ENCODE results near the gene AMHR2. TPM values are rescaled to one million over a fixed set of nuclear protein-coding genes. Genes with fewer than 3 reads are reported as not detected.
"Not testable (repeated sequence)": the region's sequence is repeated elsewhere in the genome, so short reads cannot be mapped to it uniquely, and the experiment has no call there.

The AMHR2 gene
- total RNA-seq (not detected in 2 replicates), polyA plus RNA-seq (not detected in 2 replicates), polyA minus RNA-seq (0.29 TPM in 1 of 2 replicates, not detected in the other)
- total RNA-seq (2013): 0.07 TPM

GRCh38 chr12:53423597-53423996, at the start of gene AMHR2:
Gene AMHR2, plus strand, starts transcription at chr12:53423855. Its CDS starts 80 bp downstream, at chr12:53423935.
- CTCF ChIA-PET: interaction anchor here (3.7 to 9.5 kb wide), 3 partner anchors 73 to 99 kb away, joined by 41 to 384 read pairs (median 64); partner anchors contain the start of gene NPFF
- Histone ChIP-seq H3K79me2 (ENCODE audit: control insufficient read depth, insufficient read depth, low read length) (no peaks in the 10 kb centered on the region), H3K4me1 (ENCODE audit: control insufficient read depth in 2 of 2, insufficient read depth in 2 of 2, low read length in 2 of 2) (peaks cover 7 to 13% of the 10 kb centered on the region in 2 donors), H3K9ac (ENCODE audit: low read length) (no peak within 1 kb of the TSS), H3K27ac (ENCODE audit: low read length in 2 of 2) (no peak within 1 kb of the TSS), H2AFZ (ENCODE audit: insufficient read depth, low read depth, low read length, poor library complexity, severe bottlenecking) (no peak within 1 kb of the TSS), H3K9me3 (ENCODE audit: control extremely low read depth in 1 of 3, control insufficient read depth in 2 of 3, insufficient read depth in 1 of 3, low read length in 2 of 3) (no peaks in the 10 kb centered on the region), H3K4me3 (ENCODE audit: control extremely low read depth in 1 of 5, extremely low read depth in 1 of 5, insufficient read depth in 1 of 5, low read depth in 2 of 5, low read length in 4 of 5) (no peak within 1 kb of the TSS), H4K20me1 (ENCODE audit: control insufficient read depth, insufficient read depth, low read length, poor library complexity, severe bottlenecking) (no peaks in the 10 kb centered on the region), H3K27me3 (replicated peaks in 1 of 4; ENCODE audit: control extremely low read depth in 1 of 4, control insufficient read depth in 3 of 4, insufficient read depth in 4 of 4, low read length in 3 of 4) (no peaks in the 10 kb centered on the region), H3K36me3 (replicated peaks in 1 of 2; ENCODE audit: control extremely low read depth in 1 of 2, control insufficient read depth in 1 of 2, extremely low read depth in 1 of 2, insufficient read depth in 2 of 2, low read length in 1 of 2) (no peaks in the 10 kb centered on the region), H3K4me2 (replicated peaks; ENCODE audit: low read depth, low read length, poor library complexity, severe bottlenecking) (no peak within 1 kb of the TSS)
- Mint-ChIP-seq H3K27ac (no peak within 1 kb of the TSS), H3K4me3 (no peak within 1 kb of the TSS), H3K9me3 (ENCODE audit: insufficient read depth) (no peaks in the 10 kb centered on the region), H3K27me3 (no peaks in the 10 kb centered on the region), H3K4me1 (peaks cover 19% of the 10 kb centered on the region)
- TF ChIP-seq EZH2 (IDR thresholded peaks at IDR 0.05; ENCODE audit: borderline replicate concordance, insufficient read depth, low read depth, low read length, poor library complexity, severe bottlenecking) (no peak), CTCF (IDR thresholded peaks at IDR 0.05) (no peak)
- POLR2A ChIA-PET: no interaction called here
- DNase-seq: no peak
- ATAC-seq (ENCODE audit: low read depth): no peak
- intact Hi-C loops (cut with micrococcal nuclease): no loop called here
- no CpG with 5 or more reads among the region's 1 CpG for WGBS (ENCODE audit: insufficient coverage)

- H3K9ac ChIP-seq (ENCODE audit: low read length); H3K4me3 Mint-ChIP-seq; H3K36me3 ChIP-seq (replicated peaks in 1 of 2; ENCODE audit: control extremely low read depth in 1 of 2, control insufficient read depth in 1 of 2, extremely low read depth in 1 of 2, insufficient read depth in 2 of 2, low read length in 1 of 2); H3K4me3 ChIP-seq (ENCODE audit: control extremely low read depth in 1 of 5, extremely low read depth in 1 of 5, insufficient read depth in 1 of 5, low read depth in 2 of 5, low read length in 4 of 5); ATAC-seq (ENCODE audit: low read depth); H3K4me2 ChIP-seq (replicated peaks; ENCODE audit: low read depth, low read length, poor library complexity, severe bottlenecking); H2AFZ ChIP-seq (ENCODE audit: insufficient read depth, low read depth, low read length, poor library complexity, severe bottlenecking); H3K27me3 ChIP-seq (replicated peaks in 1 of 4; ENCODE audit: control extremely low read depth in 1 of 4, control insufficient read depth in 3 of 4, insufficient read depth in 4 of 4, low read length in 3 of 4); H4K20me1 ChIP-seq (ENCODE audit: control insufficient read depth, insufficient read depth, low read length, poor library complexity, severe bottlenecking); H3K9me3 ChIP-seq (ENCODE audit: control extremely low read depth in 1 of 3, control insufficient read depth in 2 of 3, insufficient read depth in 1 of 3, low read length in 2 of 3); H3K27me3 Mint-ChIP-seq; H3K27ac ChIP-seq (ENCODE audit: low read length in 2 of 2); H3K9me3 Mint-ChIP-seq (ENCODE audit: insufficient read depth); DNase-seq; intact Hi-C loops (cut with micrococcal nuclease); H3K79me2 ChIP-seq (ENCODE audit: control insufficient read depth, insufficient read depth, low read length): not testable (repeated sequence)
- peak overlapping the region; percentile 8 for H3K27ac Mint-ChIP-seq
- CTCF ChIA-PET: interaction anchor here (1.4 to 2.0 kb wide), 3 partner anchors 9 to 47 kb away, joined by 4 to 5 read pairs (median 4); no protein-coding TSS in a partner anchor
- H3K4me1 Mint-ChIP-seq: peaks cover 21% of the 10 kb centered on the region
- 92% methylated on average over 12 of the region's 14 CpGs for WGBS (ENCODE audit: insufficient coverage)
- H3K4me1 ChIP-seq (ENCODE audit: control insufficient read depth in 2 of 2, insufficient read depth in 2 of 2, low read length in 2 of 2): peaks cover 23 to 36% of the 10 kb centered on the region in 2 donors
- POLR2A ChIA-PET: interaction anchor here (0.9 kb wide), 2 partner anchors 50 to 295 kb away, joined by 3 to 6 read pairs; partner anchors contain the start of gene SPRYD3
Observed at GRCh38 chr12:53374277-53374676, 49.4 kb upstream of the AMHR2 start.
